CD14-positive monocyte (primary cell): ENCODE measurements around the gene CREBL2. TPM values are rescaled to one million over a fixed set of nuclear protein-coding genes. Genes with fewer than 3 reads are reported as not detected.
A peak's percentile ranks its signal among the peaks of the same experiment; 100 is the strongest.
"Not testable (repeated sequence)": the region's sequence is repeated elsewhere in the genome, so short reads cannot be mapped to it uniquely, and the experiment has no call there.

Experiments used
- DNase-seq, 3 donors: peaks; one replicate each; pipeline ENCODE4 v3.0.0-alpha.2; 2011 to 2022
- H2AFZ ChIP-seq: 2 replicates; pipeline ENCODE4 v1.6.0; 2012; ENCODE audit warnings: mild to moderate bottlenecking, low read depth, low read length, inconsistent platforms; ENCODE audit not compliant: insufficient read depth, poor library complexity, severe bottlenecking
- H3K27ac ChIP-seq, 2 donors: 1 replicate in 1 of 2; 2 replicates in 1 of 2; pipeline ENCODE4 v1.5.1; 2012 to 2013; ENCODE audit warnings: low read length in 2 of 2, control low read depth in 1 of 2, inconsistent platforms in 1 of 2, low read depth in 1 of 2, mild to moderate bottlenecking in 1 of 2
- H3K27me3 ChIP-seq, 2 donors: one replicate each; pipeline versions ENCODE4 v1.6.0 to v1.6.1; 2011 to 2013; ENCODE audit warnings: low read length in 2 of 2; ENCODE audit not compliant: control insufficient read depth in 2 of 2, insufficient read depth in 2 of 2
- H3K36me3 ChIP-seq, 2 donors: replicated peaks in 1 of 2; 1 replicate in 1 of 2; 2 replicates in 1 of 2; pipeline versions ENCODE4 v1.5.1 to v1.6.1; 2012 to 2013; ENCODE audit warnings: low read length in 2 of 2, control low read depth in 1 of 2, inconsistent platforms in 1 of 2, mild to moderate bottlenecking in 1 of 2; ENCODE audit not compliant: insufficient read depth in 2 of 2, control insufficient read depth in 1 of 2
- H3K4me1 ChIP-seq, 2 donors: 1 replicate in 1 of 2; 2 replicates in 1 of 2; pipeline versions ENCODE4 v1.5.1 to v1.6.1; 2012 to 2013; ENCODE audit warnings: low read length in 2 of 2, control low read depth in 1 of 2, inconsistent platforms in 1 of 2, mild to moderate bottlenecking in 1 of 2, moderate library complexity in 1 of 2; ENCODE audit not compliant: insufficient read depth in 2 of 2, control insufficient read depth in 1 of 2
- H3K4me2 ChIP-seq: replicated peaks from 2 replicates; pipeline ENCODE3; 2012; ENCODE audit warnings: low read length, moderate library complexity, mild to moderate bottlenecking; ENCODE audit not compliant: poor library complexity, severe bottlenecking; ENCODE audit errors: extremely low read depth
- H3K4me3 ChIP-seq, 3 experiments: fragments of 200-600 bp in 1 of 3; sonication (generic) in 1 of 3; replicated peaks in 1 of 3; 1 replicate in 2 of 3; 2 replicates in 1 of 3; pipeline ENCODE4 v1.5.1; 2011 to 2013; ENCODE audit warnings: low read length in 3 of 3, mild to moderate bottlenecking in 3 of 3, control low read depth in 2 of 3, low read depth in 2 of 3, inconsistent platforms in 1 of 3, moderate library complexity in 1 of 3
- H3K79me2 ChIP-seq: 2 replicates; pipeline ENCODE4 v1.6.0; 2012; ENCODE audit warnings: mild to moderate bottlenecking, control low read depth, inconsistent platforms, low read length, moderate library complexity; ENCODE audit not compliant: insufficient read depth
- H3K9ac ChIP-seq: 2 replicates; pipeline ENCODE4 v1.6.0; 2017; ENCODE audit warnings: low read length, mild to moderate bottlenecking; ENCODE audit not compliant: insufficient read depth, poor library complexity, severe bottlenecking
- H3K9me3 ChIP-seq, 2 donors: replicated peaks in 1 of 2; 1 replicate in 1 of 2; 2 replicates in 1 of 2; pipeline versions ENCODE4 v1.5.1 to v1.6.1; 2012 to 2013; ENCODE audit warnings: low read length in 2 of 2, control low read depth in 1 of 2; ENCODE audit not compliant: control insufficient read depth in 1 of 2, insufficient read depth in 1 of 2
- H4K20me1 ChIP-seq: 2 replicates; pipeline ENCODE4 v1.6.0; 2012; ENCODE audit warnings: mild to moderate bottlenecking, low read length, control low read depth, moderate library complexity; ENCODE audit not compliant: insufficient read depth
- H3K27ac Mint-ChIP-seq, 7 donors: one replicate each; pipeline ENCODE4 v1.8.0; 2020; ENCODE audit warnings: mild to moderate bottlenecking in 7 of 7, mixed read lengths in 7 of 7, moderate library complexity in 6 of 7, inconsistent platforms in 2 of 7
- H3K27me3 Mint-ChIP-seq, 3 donors: one replicate each; pipeline ENCODE4 v1.8.0; 2021 to 2022; ENCODE audit warnings: low read depth in 3 of 3, mild to moderate bottlenecking in 3 of 3, mixed read lengths in 3 of 3, moderate library complexity in 3 of 3, inconsistent platforms in 1 of 3
- H3K36me3 Mint-ChIP-seq, 2 donors: one replicate each; pipeline ENCODE4 v1.8.0; 2020; ENCODE audit warnings: mixed read lengths in 2 of 2, inconsistent platforms in 1 of 2, mild to moderate bottlenecking in 1 of 2
- H3K4me1 Mint-ChIP-seq: one replicate; pipeline ENCODE4 v1.8.0; 2020; ENCODE audit warnings: mild to moderate bottlenecking, mixed read lengths
- H3K4me3 Mint-ChIP-seq, 2 donors: one replicate each; pipeline ENCODE4 v1.8.0; 2020; ENCODE audit warnings: mild to moderate bottlenecking in 2 of 2, mixed read lengths in 2 of 2, moderate library complexity in 1 of 2
- H3K9me3 Mint-ChIP-seq, 7 donors: one replicate each; pipeline ENCODE4 v1.8.0; 2020 to 2022; ENCODE audit warnings: mixed read lengths in 7 of 7, mild to moderate bottlenecking in 6 of 7, moderate library complexity in 6 of 7, inconsistent platforms in 2 of 7
- WGBS: methylation state at CpG from one replicate; pipeline ENCODE4 v1.1.5; 2013; ENCODE audit warnings: missing lambda C conversion rate; ENCODE audit not compliant: insufficient coverage; 5-methylcytosine and 5-hydroxymethylcytosine counted together
- intact Hi-C, 2 donors: fragments of 100-400 bp; cut with micrococcal nuclease; formaldehyde crosslinking; loops; one replicate each; pipeline versions ENCODE4 v1.15.0 to v1.15.1; 2023
- polyA plus RNA-seq, 3 donors: library from polyadenylated mRNA; depleted of rRNA in 1 of 3; unstranded in 2 of 3; stranded (reverse) in 1 of 3; fragments of 300-500 nt in 2 of 3; fragments of >200 nt in 1 of 3; fragmentation: Illumina TruSeq in 2 of 3; gene quantifications; 1 replicate in 2 of 3; 2 replicates in 1 of 3; pipeline ENCODE4 v1.2.3, GENCODE V29; 2012 to 2021
- TF ChIP-seq, protein P1 (sequence below): fragments of 200-600 bp; IDR thresholded peaks from one replicate; pipeline ENCODE4 v1.8.0; 2022; ENCODE audit warnings: antibody characterized with exemption, mild to moderate bottlenecking

CREBL2 gene
- polyA plus RNA-seq, 3 donors = 14.4 to 45.9 (median 38.2) TPM

DNA sequence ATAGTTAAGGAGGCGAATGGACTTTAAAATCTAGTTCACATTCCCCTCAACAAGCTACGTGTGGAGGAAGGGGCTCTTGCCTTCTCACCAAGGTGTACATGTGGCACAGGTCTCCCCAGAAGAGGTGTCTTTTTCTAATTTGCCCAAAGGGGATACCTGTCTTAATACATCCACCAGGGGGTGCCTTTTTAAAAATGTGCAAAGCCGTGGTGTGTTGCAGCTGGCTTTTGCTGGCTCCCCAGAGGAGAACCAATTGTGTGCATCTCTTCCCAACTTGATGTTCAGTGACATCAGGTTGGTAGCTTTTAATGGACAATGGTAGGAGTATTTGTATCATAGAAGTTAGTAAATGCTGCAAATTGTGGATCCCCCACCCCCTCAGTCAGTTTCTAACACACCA is 33.8 kb downstream of the CREBL2 start:
- Mint-ChIP-seq H3K4me3 (no peak overlapping the region), H3K27ac (no peak overlapping the region), H3K36me3 (peaks cover 33 to 40% of the 10 kb centered on the region in 2 donors), H3K9me3 (peaks cover 24 to 32% (median 29%) of the 10 kb centered on the region in 7 donors), H3K4me1 (no peaks in the 10 kb centered on the region), H3K27me3 (peaks cover 0 to 1% (median 0%) of the 10 kb centered on the region in 3 donors)
- Histone ChIP-seq H3K27ac (no peak overlapping the region), H3K4me3 (no peak overlapping the region), H4K20me1 (no peaks in the 10 kb centered on the region), H3K27me3 (no peaks in the 10 kb centered on the region), H3K9me3 (peaks cover 22 to 30% of the 10 kb centered on the region in 2 donors), H3K9ac (no peak overlapping the region), H2AFZ (no peak overlapping the region), H3K4me1 (no peaks in the 10 kb centered on the region), H3K36me3 (peaks cover 31 to 36% of the 10 kb centered on the region in 2 donors), H3K79me2 (no peaks in the 10 kb centered on the region), H3K4me2 (no peak overlapping the region)
- intact Hi-C loops = loop anchor here in 1 of 2 donors (10.0 kb wide), 1 partner anchor 59 kb away; no protein-coding TSS in a partner anchor
- 50% methylated on average over 2 of the region's 3 CpGs for WGBS
- TF ChIP-seq, protein P1, sequence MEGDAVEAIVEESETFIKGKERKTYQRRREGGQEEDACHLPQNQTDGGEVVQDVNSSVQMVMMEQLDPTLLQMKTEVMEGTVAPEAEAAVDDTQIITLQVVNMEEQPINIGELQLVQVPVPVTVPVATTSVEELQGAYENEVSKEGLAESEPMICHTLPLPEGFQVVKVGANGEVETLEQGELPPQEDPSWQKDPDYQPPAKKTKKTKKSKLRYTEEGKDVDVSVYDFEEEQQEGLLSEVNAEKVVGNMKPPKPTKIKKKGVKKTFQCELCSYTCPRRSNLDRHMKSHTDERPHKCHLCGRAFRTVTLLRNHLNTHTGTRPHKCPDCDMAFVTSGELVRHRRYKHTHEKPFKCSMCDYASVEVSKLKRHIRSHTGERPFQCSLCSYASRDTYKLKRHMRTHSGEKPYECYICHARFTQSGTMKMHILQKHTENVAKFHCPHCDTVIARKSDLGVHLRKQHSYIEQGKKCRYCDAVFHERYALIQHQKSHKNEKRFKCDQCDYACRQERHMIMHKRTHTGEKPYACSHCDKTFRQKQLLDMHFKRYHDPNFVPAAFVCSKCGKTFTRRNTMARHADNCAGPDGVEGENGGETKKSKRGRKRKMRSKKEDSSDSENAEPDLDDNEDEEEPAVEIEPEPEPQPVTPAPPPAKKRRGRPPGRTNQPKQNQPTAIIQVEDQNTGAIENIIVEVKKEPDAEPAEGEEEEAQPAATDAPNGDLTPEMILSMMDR = peak; percentile 57
- peak; percentile 15 to 25 (median 20) for DNase-seq

DNA sequence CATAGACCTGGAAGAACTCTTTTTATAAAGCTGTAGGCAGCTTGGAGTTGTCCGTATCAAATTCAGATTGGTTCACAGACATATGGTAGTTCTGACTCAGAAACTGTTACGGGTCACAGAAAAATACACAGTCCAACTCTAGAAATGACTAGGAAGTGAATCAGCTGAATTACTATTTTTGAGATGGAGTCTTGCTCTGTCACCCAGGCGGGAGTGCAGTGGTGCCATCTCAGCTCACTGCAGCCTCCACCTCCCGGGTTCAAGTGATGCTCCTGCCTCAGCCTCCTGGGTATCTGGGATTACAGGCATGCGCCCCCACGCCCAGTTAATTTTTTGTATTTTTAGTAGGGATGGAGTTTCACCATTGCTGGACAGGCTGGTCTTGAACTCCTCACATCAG is 34.3 kb downstream of the CREBL2 start:
- H4K20me1 ChIP-seq = not testable (repeated sequence)

More for the DNA sequence above, 34.3 kb downstream of the CREBL2 start:
- H3K27ac ChIP-seq, H3K4me2 ChIP-seq, H3K4me1 ChIP-seq, H3K4me3 ChIP-seq, H3K4me3 Mint-ChIP-seq, H2AFZ ChIP-seq, H3K9ac ChIP-seq, H3K27me3 Mint-ChIP-seq, H3K4me1 Mint-ChIP-seq, DNase-seq, H3K27ac Mint-ChIP-seq, H3K79me2 ChIP-seq, H3K27me3 ChIP-seq: not testable (repeated sequence)
- Histone ChIP-seq H3K9me3 (peaks cover 22 to 30% of the 10 kb centered on the region in 2 donors), H3K36me3 (peaks cover 31% of the 10 kb centered on the region in 2 donors)
- Mint-ChIP-seq H3K36me3 (peaks cover 30 to 35% of the 10 kb centered on the region in 2 donors), H3K9me3 (peaks cover 24 to 36% (median 31%) of the 10 kb centered on the region in 7 donors)
- intact Hi-C loops = loop anchor here in 1 of 2 donors (10.0 kb wide), 1 partner anchor 59 kb away; no protein-coding TSS in a partner anchor
- 100% methylated on average over 2 of the region's 6 CpGs for WGBS
